Heart left ventricle (tissue), 13 donors: Measurements from ENCODE around the gene BAZ2B.

ENCODE experiments used
- CTCF ChIP-seq, 12 donors: fragments of 200-600 bp; sonication (generic) in 4 of 12; IDR thresholded peaks; one replicate each; pipeline versions ENCODE4 v1.5.0 to v1.8.0; 2018 to 2022; ENCODE audit warnings: antibody characterized with exemption in 12 of 12, mild to moderate bottlenecking in 5 of 12
- POLR2A ChIP-seq, 2 donors: fragments of 450-650 bp; IDR thresholded peaks; one replicate each; pipeline ENCODE4 v1.6.1; 2017; ENCODE audit warnings: antibody characterized with exemption in 2 of 2, mild to moderate bottlenecking in 2 of 2, moderate library complexity in 2 of 2
- donor health status: ischemic (EF 13 %, LVEDD 7.1; RV severe dilation, severe dysfunction).
- donor health status: DM: no; HTN: yes; CAD: no.
- donor health status: DM: no; HTN: no; CAD: no.
- donor health status: ischemic (EF 25% LVEDD 6.9; RV normal size, moderate dysfunction).
- donor health status: ischemic (EF 25% LVEDD 5.7; RV mildly dilated, moderate dysfunction).
- donor health status: ischemic (EF 35%, LVEDD 5.7; RV mildly dilated, moderate dysfunction).
- donor health status: nonischemic (EF 11% LVEDD 7.7; RV severe dilation, severe dysfunction).
- donor health status: DM: yes; HTN: yes; CAD: no.
- donor health status: PGD.
- donor health status: ischemic (EF 29% LVEDD 5.4; RV normal size, mild dysfunction).
- donor health status: nonischemic (EF 23%, LVEDD 6.1; RV moderate dilation, normal function).

GRCh38 chr2:159600752-159601151 lies 15.6 kb downstream of the BAZ2B start:
- no peak for TF ChIP-seq CTCF (IDR thresholded peaks at IDR 0.05)
- no peak for TF ChIP-seq POLR2A (IDR thresholded peaks at IDR 0.05)
